LHCN-M2 (cell line): ENCODE results near the gene ZBTB4. TPM values are rescaled to one million over a fixed set of nuclear protein-coding genes. Genes with fewer than 3 reads are reported as not detected.
A peak's percentile ranks its signal among the peaks of the same experiment; 100 is the strongest.

Source experiments
- DNase-seq: peaks from one replicate; pipeline ENCODE4 v3.0.0-alpha.2; 2012; ENCODE audit warnings: low read depth
- polyA plus RNA-seq: library from polyadenylated mRNA; unstranded; fragments of >200 nt; gene quantifications from one replicate; pipeline ENCODE4 v1.2.1, GENCODE V29; 2012; ENCODE audit warnings: missing spikeins
- total RNA-seq: library from RNA; depleted of rRNA; stranded (reverse); fragments of >200 nt; gene quantifications from 2 replicates; pipeline ENCODE4 v1.2.3, GENCODE V29; 2014; rRNA removed

ZBTB4 gene
- 25.3 and 27.8 TPM in 2 replicates for total RNA-seq
- polyA plus RNA-seq = 34.7 TPM

- DNase-seq = peak; percentile 28
Measured at GRCh38 chr17:7479213-7480088, at the start of gene ZBTB4. Gene ZBTB4, minus strand, starts transcription at chr17:7479631. Its CDS starts 12,830 bp downstream, at chr17:7466801.

GRCh38 chr17:7528842-7529241, 49.4 kb upstream of the ZBTB4 start:
- DNase-seq = no peak

GRCh38 chr17:7523033-7523432, 43.6 kb upstream of the ZBTB4 start:
- no peak for DNase-seq

- no peak for DNase-seq
Measured at GRCh38 chr17:7515911-7516610, 36.6 kb upstream of the ZBTB4 start.

- DNase-seq = no peak
Measured at GRCh38 chr17:7513850-7514419, 34.5 kb upstream of the ZBTB4 start.

GRCh38 chr17:7512824-7513540, 33.6 kb upstream of the ZBTB4 start:
- no peak for DNase-seq

GRCh38 chr17:7512105-7512504, 32.7 kb upstream of the ZBTB4 start:
- no peak for DNase-seq

- no peak for DNase-seq
Measured at GRCh38 chr17:7511108-7511507, 31.7 kb upstream of the ZBTB4 start.

- no peak for DNase-seq
Measured at GRCh38 chr17:7509937-7510336, 30.5 kb upstream of the ZBTB4 start.

- DNase-seq = no peak
Measured at GRCh38 chr17:7508846-7509245, 29.4 kb upstream of the ZBTB4 start.

- DNase-seq = no peak
Measured at GRCh38 chr17:7508145-7508544, 28.7 kb upstream of the ZBTB4 start.

- DNase-seq = no peak
Measured at GRCh38 chr17:7503521-7503920, 24.1 kb upstream of the ZBTB4 start.

GRCh38 chr17:7502987-7503386, 23.6 kb upstream of the ZBTB4 start:
- no peak for DNase-seq

- DNase-seq = no peak
Measured at GRCh38 chr17:7502171-7502847, 22.9 kb upstream of the ZBTB4 start.

- DNase-seq = no peak
Measured at GRCh38 chr17:7501729-7502128, 22.3 kb upstream of the ZBTB4 start.

GRCh38 chr17:7499161-7499560, 19.7 kb upstream of the ZBTB4 start:
- DNase-seq = no peak

GRCh38 chr17:7497636-7498035, 18.2 kb upstream of the ZBTB4 start:
- no peak for DNase-seq

GRCh38 chr17:7497228-7497627, 17.8 kb upstream of the ZBTB4 start:
- DNase-seq = no peak

GRCh38 chr17:7496470-7497183, 17.2 kb upstream of the ZBTB4 start:
- DNase-seq = no peak

GRCh38 chr17:7495906-7496434, 16.5 kb upstream of the ZBTB4 start:
- no peak for DNase-seq
